NCI-H1417 (cell line): Measurements from ENCODE around the gene CD300E.
"Not testable (repeated sequence)": the region's sequence is repeated elsewhere in the genome, so short reads cannot be mapped to it uniquely, and the experiment has no call there.

Experiments
- DNase-seq, 3 experiments: peaks; one replicate each; lab custom pipeline; 2025; lab: John Stamatoyannopoulos, UW

Gene CD300E

DNA sequence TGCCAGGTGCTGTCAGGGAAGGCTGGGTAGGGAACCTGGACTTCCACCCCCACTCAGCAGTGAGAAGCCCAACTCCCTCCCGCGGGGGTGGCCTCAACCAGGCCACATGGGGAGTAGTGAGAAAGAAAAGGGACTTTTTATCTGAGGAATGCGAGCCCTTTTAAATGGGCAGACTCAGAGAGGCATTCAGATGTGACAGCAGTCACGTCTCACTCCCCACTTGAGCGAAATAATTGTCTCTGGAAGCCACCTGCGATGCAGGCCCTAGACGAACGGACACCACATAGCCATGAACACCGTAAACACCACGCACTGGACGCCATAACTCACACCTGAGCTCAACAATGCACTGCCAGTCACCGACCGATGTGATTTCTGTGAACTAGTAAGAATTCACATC, 11.9 kb upstream of the CD300E start:
- peak; percentile 45 to 74 (median 59) for DNase-seq

DNA sequence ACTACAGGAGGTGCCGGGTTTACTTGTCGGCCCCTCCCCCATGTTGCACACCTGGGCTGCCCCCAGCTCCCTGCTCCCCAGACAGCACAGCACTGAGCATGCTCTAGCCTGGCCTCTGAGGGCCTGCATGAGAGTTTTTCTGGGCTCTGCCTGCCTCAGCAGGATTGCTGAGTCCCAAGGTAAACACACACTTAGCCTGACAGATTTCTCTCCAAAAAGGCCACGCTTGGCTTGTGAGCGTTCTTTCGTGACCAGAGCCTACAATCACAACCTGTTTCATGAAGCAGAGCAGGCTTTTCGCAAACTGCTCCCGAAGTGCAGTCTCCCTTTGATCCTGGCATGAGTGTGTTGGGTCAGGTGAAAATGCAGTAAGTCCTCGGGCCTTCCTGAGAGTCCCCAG, 9.8 kb upstream of the CD300E start:
- DNase-seq, result peak; percentile 5 to 96 (median 19)

DNA sequence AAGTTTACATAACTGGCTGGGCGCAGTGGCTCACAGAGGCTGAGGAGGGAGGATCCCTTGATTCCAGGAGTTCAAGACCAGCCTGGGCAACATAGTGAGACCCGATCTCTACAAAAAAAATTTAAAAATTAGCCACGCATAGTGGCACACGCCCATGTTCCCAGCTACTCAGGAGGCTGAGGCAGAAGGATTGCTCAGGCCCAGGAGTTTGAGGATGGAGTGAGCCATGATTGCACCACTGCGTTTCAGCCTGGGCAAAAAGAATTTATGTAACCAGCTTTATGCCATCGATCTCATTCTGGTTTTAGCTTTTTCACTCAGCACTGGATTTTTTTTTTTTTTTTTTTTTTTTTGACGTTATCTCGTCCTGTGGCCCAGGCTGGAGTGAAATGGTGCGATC, 9.1 kb upstream of the CD300E start:
- no peak for DNase-seq

DNA sequence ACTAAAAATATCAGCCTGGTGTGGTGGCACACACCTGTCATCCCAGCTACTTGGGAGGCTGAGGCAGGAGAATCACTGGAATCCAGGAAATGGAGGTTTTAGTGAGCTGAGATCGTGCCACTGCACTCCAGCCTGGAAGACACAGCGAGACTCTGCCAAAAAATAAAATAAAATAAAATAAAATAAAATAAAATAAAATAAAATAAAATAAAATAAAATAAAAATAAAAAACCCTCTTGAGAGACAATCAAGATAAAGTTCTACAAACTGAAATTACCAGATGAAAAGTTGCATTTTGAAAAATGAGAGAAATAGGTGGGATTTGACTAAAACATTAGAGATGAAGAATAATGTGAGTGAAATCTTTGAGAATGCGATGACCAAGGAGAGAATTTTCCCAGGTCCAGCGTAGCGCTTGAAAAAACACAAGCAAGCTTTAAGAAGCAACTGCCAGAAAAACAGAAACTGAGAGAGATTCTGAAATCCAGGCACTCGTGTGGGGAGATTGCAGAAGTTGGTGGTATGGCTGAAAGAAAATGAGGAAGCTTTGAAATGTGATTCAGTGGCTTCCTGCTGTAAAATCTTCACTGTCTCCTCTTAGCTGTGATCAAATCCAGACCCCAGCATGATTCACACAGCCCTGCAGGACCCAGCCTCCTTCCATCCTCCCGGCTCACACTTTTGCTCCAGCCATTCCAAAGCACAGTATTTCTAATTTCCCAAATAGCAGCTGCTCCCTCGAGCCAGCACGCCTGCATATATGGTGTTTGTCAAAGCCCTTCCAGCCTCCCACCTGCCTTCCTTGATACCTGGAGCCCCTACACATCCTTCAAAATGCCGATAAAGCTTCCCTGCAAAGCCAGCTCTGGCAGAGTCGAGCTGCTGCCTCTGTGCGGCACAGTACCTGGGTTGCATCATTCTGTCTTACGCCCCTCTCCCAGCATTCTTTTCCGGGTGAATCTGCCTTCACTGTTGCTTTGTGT, 8.2 kb upstream of the CD300E start:
- peak in 2 of 3 experiments; percentile 7 to 25 for DNase-seq

DNA sequence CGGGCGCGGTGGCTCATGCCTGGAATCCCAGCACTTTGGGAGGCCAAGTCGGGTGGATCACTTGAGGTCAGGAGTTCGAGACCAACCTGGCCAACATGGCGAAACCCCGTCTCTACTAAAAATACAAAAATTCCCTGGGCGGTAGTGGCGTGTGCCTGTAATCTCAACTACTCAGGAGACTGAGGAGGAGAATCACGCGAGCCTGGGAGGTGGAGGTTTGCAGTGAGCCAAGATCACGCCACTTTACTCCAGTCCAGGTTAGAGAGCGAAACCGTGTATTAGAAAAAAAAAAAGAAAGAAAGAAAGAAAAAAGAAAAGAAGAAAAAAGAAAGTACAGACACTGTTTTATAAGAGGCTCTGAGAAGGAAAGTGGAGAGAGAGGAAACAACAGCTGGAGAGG, 6.7 kb upstream of the CD300E start:
- not testable (repeated sequence) for DNase-seq

DNA sequence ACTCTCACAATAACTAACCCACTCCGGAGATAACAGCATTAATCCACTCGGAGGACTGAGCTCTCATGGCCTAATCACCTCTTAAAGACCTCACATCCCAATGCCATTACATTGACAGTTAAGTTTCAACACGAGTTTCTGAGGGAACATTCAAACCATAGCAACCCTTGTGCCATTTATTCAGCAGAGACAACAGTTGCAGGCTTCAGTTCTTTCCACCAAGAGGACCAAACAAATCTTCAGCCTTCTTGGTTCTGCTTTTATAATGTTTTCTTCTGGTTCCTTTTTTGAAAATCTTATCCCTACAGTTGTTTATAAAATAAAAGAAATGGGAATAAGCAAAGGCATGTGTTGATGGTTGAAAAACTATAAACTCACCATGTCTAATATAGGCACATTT, 2.1 kb upstream of the CD300E start:
- no peak for DNase-seq

DNA sequence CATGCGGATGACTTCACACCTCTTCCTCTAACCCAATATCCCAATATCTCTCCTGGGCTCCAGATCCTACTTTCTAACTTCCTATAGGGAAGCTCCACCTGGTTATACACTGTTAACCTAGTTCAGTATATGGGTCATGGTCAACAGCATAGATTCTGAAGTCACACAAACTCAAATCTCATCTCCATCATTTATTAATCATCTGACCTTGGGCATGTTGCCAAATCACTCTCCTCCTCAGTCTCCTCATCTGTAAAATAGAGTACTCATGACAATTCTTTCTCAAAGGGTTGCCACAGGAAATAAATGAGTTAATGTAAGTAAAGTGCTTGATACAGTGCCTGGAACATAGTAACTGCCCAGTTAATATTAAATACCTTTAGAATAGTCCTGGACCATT, 593 bp upstream of the CD300E start:
- no peak for DNase-seq

DNA sequence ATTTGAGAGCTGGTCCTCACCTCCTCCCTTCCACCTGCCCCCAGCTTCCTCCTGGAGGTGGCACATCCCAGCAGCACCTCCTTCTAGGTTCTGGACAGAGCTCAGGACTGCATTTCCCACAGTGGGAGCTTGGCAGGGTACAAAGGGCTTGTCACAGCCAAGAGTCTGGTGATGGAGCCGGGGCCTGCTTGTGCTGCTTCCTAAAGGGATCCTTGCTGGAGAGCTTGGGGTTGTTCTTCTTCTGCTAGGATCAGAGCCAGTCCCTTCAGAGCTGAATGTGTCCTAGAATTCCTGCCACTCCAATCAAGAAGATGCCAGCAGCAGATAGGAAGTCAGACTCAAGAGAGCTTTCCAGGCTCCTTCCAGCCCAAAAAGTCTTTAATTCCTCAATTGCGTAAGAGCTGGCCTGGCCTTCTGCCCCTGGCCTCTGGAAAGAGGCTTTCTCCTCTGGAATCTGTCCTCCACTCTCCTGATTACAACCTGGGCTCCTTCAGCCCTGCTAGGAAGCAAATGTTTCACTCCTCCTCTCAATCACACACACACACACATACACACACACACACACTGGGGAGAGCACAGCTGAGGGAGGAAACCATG, 4.4 kb downstream of the CD300E start:
- no peak for DNase-seq

DNA sequence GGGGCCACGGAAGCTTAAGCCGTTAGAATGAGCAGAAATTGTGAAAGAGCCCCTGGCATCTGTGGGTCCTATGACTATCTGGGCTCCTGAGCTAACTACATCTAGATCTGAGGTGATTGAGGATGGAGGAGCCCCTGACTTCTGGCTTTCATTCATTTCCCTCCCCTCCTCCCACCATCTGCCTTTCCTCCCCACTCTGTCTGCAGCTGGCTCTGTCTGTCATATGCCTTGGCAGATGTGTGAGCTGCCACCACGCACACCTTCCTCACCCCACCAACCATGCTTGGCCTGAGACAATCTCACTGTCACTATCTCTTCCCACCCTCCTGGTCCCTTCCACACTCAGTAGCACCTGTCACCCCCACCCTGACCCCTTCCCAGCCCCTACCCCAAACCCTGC, 5.1 kb downstream of the CD300E start:
- DNase-seq, result no peak

DNA sequence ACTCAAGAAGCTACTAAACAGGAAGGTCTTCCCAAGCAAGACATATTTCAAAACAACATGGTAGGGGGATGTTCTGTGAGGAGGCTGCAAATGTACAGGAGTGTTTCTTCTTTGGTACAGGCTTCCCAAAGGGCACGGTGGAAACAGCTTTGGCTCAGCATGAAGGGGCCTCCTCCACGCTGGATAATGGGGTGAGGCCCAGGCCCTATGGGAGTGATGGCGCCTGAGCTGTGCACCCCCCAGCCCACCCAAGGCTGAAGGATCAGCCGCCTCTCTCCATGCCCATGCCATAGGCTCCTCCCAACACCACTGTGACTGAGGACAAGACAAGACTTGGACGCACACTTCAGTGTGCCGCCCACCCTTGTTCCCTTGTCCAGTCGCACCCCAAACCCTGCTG, 6.8 kb downstream of the CD300E start:
- DNase-seq, result no peak

DNA sequence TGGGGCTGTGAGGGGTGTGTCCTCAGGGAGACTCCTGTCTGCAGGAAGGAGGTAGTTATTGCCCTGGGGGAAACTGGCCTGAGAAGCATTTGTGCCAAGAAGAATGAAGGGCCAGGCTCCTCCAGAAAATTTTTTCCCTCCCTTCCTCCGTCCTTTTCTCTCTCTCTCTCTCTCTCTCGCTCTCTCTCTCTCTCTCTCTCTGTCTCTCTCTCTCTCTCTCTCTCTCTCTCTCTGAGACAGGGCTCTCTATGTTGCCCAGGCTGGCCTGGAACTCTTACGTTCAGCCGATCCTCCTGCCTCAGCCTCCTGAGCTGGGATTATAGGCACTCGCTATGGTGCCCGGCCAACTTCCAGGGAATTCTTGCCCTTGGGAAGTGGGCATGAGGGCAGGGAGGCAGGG, 11.5 kb downstream of the CD300E start:
- DNase-seq, result no peak

DNA sequence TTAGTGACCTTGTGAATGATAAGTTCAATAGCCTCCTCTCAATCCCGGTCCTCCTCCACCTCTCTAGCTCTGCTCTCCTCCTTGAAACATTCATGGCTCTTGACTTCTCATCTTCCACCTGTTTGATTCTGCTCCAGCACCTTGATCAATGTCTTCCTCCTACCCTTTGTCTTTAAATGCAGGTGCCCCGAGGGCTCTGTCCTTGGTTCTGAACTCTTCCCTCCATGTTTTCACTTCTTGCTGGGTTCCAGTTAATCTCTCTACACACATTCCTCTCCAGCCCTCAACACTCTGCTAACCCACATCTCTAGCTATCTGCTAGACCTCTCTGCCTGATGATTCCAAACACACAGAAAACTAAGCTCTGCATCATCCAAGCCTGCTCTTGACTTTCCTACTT, 13.4 kb downstream of the CD300E start:
- DNase-seq, result no peak

DNA sequence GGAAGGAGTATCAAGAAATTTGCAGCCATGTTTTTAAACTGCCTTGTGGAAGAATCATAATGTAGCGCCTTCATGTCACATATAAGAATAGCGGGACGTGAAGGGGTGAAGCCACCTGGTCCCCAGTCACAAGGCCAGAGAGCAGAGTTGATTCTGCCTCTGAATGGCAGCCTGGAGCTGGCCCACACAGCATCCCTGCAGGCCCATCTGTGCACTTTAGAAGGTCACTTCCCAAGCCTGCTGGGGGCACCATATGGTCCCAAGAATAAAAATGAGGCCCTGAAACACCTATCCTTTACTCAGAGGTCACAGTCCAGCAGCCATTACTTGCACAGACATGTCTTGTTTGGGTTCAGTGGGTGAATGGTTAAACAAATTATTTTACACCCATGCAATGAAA, 15.0 kb downstream of the CD300E start:
- no peak for DNase-seq

DNA sequence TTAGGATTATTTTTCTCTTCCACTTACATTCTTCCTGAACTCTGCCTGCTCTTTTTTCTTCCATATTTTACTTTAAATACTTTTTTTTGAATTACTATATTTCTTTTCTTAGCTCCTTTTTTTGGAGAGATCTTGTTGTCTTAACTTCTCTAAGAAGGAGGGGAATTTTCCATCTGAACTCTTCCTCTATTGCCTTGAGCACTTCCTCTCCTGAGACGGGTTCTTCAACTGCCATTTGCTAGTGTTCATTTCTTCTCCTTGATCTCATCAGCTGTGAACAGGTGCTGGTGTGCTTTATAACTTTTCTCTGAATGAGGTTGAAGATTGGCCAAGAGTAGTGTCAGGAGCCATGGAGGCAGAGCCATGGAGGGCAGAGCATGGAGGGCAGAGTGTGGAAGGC, 16.3 kb downstream of the CD300E start:
- no peak for DNase-seq

DNA sequence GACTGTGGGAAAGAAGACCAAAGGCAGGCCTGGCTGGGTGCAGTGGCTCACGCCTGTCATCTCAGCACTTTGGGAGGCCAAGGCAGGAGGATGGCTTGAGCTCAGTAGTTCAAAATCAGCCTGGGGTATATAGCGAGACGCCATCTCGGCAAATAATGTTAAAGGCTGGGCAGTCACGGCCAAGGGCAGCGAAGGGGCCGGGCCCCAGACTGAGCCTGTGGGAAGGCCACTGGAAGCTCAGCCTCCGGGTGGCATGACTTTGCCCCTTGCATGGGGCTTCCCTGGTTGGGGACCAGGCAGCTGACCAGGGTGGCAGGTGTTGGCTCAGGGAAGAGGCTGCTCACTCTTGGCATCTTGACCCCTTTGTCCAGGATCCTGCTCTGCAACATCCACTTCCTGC, 17.5 kb downstream of the CD300E start:
- no peak for DNase-seq

DNA sequence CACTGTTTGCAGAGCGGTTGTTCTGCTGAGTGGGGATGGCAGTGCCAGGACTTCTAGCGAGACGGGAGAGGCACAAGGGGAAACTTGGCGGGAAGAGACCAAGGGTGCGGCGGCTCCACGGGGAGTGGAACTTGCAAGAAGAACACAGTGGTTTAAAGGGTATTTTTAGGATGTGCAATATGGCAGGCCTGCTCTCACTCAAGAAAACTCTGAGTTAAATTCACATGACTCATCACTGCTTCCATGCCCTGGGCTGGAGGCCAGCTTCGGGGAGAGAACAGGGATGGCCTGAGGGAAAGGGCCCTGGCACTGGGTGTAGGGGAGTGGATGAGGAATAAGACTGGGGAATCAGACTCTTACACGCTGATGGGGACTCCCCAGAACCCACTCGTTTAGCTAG, 18.2 kb downstream of the CD300E start:
- DNase-seq, result no peak

DNA sequence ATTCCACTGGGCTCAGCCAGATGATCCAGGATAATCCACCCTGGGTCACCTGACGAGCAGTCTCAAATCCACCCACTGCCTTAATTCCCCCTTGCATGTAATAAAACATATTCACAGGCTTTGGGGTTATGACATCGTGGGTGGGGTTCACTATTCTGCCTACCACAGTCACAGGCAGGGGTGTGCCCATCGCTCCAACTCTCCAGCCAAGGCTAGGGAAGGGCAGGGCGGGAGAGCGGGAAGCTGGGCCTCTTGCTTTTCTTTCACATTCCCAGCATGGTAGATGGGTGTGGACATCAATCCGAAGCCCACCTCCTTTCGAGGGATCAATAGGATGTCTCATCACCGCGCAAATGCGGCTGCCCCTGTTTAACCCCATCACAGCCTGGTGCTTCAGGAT, 18.8 kb downstream of the CD300E start:
- DNase-seq, result no peak

DNA sequence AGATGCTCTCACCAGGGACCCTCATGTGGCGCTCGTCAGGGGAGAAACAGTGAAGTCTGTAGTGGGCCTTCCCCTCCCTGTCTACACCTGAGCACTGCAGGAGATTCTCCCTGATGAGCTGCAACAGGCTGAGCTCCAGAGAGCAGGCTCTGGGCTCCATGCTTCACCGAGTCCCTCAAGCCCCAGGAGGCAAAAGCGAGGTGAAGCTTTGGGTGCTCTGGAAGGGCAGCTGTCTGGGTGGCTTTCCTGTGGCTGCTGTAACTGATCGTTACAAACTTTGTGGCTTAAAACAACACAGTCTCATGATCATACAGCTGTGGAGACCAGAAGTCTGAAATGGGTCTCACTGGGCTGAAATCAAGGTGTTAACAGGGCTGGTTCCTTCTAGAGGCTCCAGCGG, 19.3 kb downstream of the CD300E start:
- DNase-seq, result no peak

DNA sequence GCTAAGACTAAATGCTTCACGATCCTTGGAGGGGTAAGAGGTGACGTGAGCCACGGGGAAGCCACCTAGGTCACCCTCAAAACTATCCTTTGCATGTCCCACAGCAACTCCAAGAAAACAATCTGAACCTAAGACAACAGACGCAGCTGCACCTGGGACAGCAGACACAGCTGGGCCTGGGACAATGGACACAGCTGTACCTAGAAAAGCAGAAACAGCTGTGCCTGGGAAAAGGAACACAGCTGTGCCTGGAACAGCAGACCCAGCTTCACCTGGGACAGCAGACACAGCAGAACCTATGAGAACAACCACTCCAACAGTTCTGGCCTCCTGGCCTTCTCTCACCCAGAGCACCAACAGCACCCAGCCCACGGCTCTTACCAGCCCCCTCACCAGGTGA, 19.8 kb downstream of the CD300E start:
- DNase-seq, result no peak

DNA sequence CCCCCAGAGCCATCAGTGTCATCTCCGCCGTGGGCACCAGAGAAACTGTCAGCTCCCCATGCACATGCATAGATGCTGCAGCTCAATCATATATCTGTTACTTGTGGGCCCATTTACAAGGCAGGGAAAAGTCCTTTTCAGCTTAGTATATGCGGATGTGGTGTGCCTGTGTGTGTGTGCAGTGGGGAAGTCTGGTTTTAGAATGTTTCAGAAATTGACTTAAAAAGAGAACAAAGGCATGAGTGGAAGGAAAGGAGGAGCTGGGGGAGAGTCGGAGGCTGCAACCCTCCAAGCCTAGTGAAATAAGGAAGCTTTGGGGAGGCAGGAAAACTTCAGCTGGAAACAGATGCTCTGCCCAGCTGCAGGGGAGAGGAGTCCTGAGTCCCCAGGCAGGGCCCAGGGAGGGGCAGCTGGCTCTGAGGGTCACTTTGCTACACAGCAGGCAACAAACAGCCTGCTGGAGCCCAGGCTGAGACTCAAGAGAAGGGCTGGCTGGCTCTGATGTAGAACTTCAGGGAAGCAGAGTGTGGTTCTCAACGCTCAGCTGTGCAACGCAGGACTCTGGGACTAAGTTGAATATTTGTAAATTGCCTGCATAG, 20.4 kb downstream of the CD300E start:
- DNase-seq, result no peak

DNA sequence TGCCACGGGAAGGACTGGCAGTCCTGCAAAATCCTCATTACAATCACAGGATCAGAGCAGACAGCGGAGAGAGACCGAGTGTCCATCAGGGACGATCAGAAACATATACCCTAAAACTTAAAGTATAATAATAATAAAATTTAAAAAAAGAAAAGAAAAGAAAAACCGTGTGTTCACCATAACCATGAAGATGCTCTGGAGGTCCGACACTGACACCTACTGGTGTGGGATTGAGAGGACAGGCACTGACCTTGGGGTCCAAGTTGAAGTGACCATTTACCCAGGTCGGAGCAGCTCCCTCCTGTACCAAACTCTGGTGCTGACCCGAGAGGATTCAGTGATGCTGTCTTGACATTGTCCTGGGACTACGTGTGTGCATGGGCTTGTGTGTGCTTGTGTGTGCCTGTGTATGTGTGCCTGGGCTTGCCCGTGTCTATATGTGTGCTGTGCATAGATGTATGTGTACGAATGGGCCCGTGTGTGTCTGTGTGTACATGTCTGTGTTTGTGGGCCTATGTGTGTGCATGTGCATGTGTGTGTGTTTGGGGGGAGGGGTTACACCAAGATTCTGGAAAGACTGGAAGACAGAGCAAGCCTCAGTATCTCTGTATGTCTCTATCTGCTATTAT, 21.5 kb downstream of the CD300E start:
- peak; percentile 13 to 59 (median 20) for DNase-seq

DNA sequence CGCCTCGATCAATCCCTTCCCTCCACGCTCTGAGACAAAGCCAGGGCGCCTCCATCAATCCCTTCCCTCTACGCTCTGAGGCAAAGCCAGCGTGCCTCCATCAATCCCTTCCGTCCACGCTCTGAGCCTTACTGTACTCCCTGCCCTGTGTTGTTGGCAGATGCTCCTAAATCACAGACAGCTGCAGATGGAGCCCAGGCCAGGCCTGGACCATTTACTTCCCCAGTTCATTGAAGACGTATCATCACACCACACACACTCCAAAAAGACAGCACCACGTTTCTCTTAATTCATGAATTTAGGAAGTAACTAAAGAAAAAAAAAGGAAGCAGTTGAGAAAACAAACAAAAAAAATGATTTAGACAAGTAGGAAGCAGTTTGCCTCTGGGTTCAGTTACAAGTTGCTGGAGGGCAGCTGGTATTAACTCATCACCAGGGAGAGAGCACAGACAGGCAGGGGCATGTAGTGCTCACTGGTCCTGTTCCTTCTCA, 24.0 kb downstream of the CD300E start:
- peak in 1 of 3 experiments; percentile 10 for DNase-seq

DNA sequence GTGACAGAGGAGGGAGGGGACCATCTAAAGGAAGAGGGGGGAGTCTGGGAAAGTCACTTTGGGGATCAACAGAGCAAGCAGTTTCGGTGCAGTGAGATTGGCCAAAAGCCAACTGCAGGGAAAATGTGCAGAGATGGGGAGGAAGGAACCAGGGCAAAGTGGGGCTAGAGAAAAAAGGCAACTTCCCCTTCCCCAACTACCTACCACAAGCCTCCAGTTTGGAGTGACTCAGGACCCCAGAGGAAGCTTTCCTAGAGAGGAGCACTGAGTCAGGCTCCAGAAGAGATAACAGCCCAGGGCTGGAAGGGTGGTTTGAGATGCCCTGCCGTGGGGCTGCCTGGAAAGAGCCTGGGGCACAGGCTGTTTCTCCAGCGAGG, 24.5 kb downstream of the CD300E start:
- DNase-seq, result no peak
